Transverse colon (tissue), 4 donors: ENCODE data around the gene LSMEM2. TPM values are rescaled to one million over a fixed set of nuclear protein-coding genes. Genes with fewer than 3 reads are reported as not detected.

ENCODE experiments used
- DNase-seq: peaks from one replicate; pipeline ENCODE4 v3.0.0-alpha.2; 2019
- H3K27ac ChIP-seq, 4 donors: fragments of 200-600 bp; sonication (generic); 2 replicates each; pipeline ENCODE4 v1.5.1; 2016 to 2018; ENCODE audit warnings: inconsistent platforms in 4 of 4
- H3K27me3 ChIP-seq: fragments of 200-600 bp; sonication (generic); 2 replicates; pipeline ENCODE4 v1.5.1; 2017; ENCODE audit warnings: inconsistent platforms
- H3K36me3 ChIP-seq, 4 donors: fragments of 200-600 bp; sonication (generic); 2 replicates each; pipeline ENCODE4 v1.5.1; 2017 to 2019; ENCODE audit warnings: inconsistent platforms in 4 of 4
- H3K4me1 ChIP-seq, 4 donors: fragments of 200-600 bp; sonication (generic); 2 replicates each; pipeline ENCODE4 v1.5.1; 2017 to 2020; ENCODE audit warnings: inconsistent platforms in 4 of 4
- H3K4me3 ChIP-seq, 4 donors: fragments of 200-600 bp; sonication (generic); 1 replicate in 1 of 4; 2 replicates in 3 of 4; pipeline versions ENCODE4 v1.5.1 to v1.6.1; 2017 to 2019; ENCODE audit warnings: inconsistent platforms in 4 of 4
- H3K9me3 ChIP-seq, 2 donors: fragments of 200-600 bp; sonication (generic); 2 replicates each; pipeline ENCODE4 v1.5.1; 2017 to 2019; ENCODE audit warnings: inconsistent platforms in 2 of 2
- EP300 ChIP-seq: sonication (generic); formaldehyde crosslinking; IDR thresholded peaks from one replicate; pipeline ENCODE4 v1.6.1; 2017; ENCODE audit warnings: antibody characterized with exemption, low read depth
- POLR2A ChIP-seq: fragments of 450-650 bp; IDR thresholded peaks from one replicate; pipeline ENCODE4 v1.6.1; 2016; ENCODE audit warnings: antibody characterized with exemption, mild to moderate bottlenecking, moderate library complexity
- POLR2AphosphoS5 ChIP-seq, 3 donors: sonication (generic); formaldehyde crosslinking; IDR thresholded peaks; one replicate each; pipeline ENCODE4 v1.6.1; 2016; ENCODE audit warnings: antibody characterized with exemption in 3 of 3
- WGBS, 2 donors: methylation state at CpG; one replicate each; pipeline ENCODE4 v1.1.5; 2018; ENCODE audit warnings: low coverage in 1 of 2; 5-methylcytosine and 5-hydroxymethylcytosine counted together
- in situ Hi-C, 4 donors: fragments of 200-750 bp; cut with MboI; loops; one replicate each; pipeline versions ENCODE4 v1.15.0 to v1.15.1; 2017; ENCODE audit warnings: low sequenced_read_pairs in 3 of 4, low pct_ligation_motif_present in 1 of 4, low pct_unique_long_range_greater_than_20kb in 1 of 4
- intact Hi-C: fragments of 100-400 bp; cut with DNase I; formaldehyde crosslinking; loops from one replicate; pipeline ENCODE4 v1.15.1; 2023; ENCODE audit warnings: low total_unique reads
- total RNA-seq, 4 donors: library from RNA; depleted of rRNA; stranded (reverse); fragments of >200 nt; gene quantifications; one replicate each; pipeline ENCODE4 v1.1.0, GENCODE V29; 2016
- TF ChIP-seq, protein P1 (sequence below), 5 experiments: fragments of 200-600 bp in 3 of 5; fragments of 450-650 bp in 2 of 5; sonication (generic) in 3 of 5; IDR thresholded peaks; 1 replicate in 2 of 5; 2 replicates in 3 of 5; pipeline ENCODE4 v1.5.1; 2016 to 2017; ENCODE audit warnings: antibody characterized with exemption in 5 of 5, inconsistent platforms in 3 of 5, mild to moderate bottlenecking in 2 of 5, moderate library complexity in 1 of 5

The LSMEM2 gene
- total RNA-seq, 4 donors from 2014 or later: not detected

DNA sequence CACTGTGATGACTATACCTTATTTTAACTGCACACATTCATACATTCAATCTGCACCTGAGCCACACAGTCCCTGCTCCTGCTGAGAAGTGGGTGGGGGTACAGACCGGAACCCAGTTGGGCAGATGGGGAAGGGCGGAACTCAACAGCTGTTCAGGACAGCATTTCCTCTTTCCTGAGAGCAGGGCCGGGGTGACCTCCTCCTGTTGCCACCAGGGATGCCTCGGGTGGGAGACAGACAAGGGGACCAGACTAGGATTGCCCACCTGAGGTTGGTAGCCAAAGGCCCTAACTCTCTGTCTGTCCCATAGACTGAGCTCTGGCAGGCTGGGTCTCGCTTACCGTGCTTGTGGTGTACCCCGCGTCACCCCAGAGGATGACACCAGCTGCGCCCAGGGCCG is 39.7 kb downstream of the LSMEM2 start:
- TF ChIP-seq POLR2A (no peak), EP300 (no peak), POLR2AphosphoS5 (IDR thresholded peaks at IDR 0.05) (no peak)
- intact Hi-C loops (no loop called here), in situ Hi-C loops (no loop called here)
- DNase-seq: no peak
- Histone ChIP-seq H3K36me3 (no peaks in the 10 kb centered on the region), H3K9me3 (no peaks in the 10 kb centered on the region), H3K4me1 (peaks cover 35 to 60% (median 56%) of the 10 kb centered on the region in 4 donors), H3K27me3 (no peaks in the 10 kb centered on the region), H3K4me3 (peak overlapping the region in 1 of 4 donors; percentile 5), H3K27ac (peak overlapping the region; percentile 81 to 89 (median 85))
- WGBS, 2 donors: 89% methylated on average over 10 of the region's 10 CpGs; no CpG with 5 or more reads in 1 of the 2 donors

DNA sequence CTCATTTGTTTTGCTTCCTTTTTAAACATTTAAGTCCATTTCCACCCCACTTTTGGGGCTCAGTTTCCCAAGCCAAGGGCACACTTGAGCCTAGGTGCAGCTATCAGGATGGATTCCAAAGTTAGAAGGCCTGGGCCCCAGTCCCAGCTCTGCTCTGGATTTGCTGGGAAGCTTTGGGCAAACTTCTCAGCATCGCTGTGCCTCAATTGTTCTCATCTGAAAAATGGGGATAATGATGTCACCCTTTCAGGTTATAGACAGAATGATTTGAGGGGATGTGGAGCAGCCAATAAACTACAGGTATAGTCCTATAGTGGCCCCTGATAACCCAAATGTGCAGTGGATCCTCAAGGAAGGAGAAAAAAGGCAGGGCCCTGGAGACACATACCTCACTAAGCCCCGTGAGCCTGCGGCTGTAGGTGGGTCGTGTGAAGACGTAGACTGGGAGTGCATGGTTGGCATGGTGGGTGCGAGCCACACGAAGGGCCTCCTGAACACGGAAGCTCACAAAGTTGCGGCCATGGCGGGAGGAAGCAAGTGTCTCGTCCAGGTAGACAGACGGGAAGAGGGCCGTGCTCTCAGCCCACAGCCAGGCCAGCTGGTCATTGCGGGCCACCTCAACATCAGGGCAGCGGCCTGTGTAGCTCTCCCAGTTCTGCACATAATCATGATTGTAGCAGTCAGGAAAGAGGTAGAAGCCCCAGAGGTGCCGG is 40.5 kb downstream of the LSMEM2 start:
- intact Hi-C loops: no loop called here
- peak overlapping the region in 1 of 4 donors; percentile 5 for H3K4me3 ChIP-seq
- no peak for DNase-seq
- H3K36me3 ChIP-seq: no peaks in the 10 kb centered on the region
- in situ Hi-C loops: no loop called here
- H3K9me3 ChIP-seq: no peaks in the 10 kb centered on the region
- TF ChIP-seq POLR2AphosphoS5 (IDR thresholded peaks at IDR 0.05) (no peak), POLR2A (no peak), EP300 (no peak)
- TF ChIP-seq, protein P1, sequence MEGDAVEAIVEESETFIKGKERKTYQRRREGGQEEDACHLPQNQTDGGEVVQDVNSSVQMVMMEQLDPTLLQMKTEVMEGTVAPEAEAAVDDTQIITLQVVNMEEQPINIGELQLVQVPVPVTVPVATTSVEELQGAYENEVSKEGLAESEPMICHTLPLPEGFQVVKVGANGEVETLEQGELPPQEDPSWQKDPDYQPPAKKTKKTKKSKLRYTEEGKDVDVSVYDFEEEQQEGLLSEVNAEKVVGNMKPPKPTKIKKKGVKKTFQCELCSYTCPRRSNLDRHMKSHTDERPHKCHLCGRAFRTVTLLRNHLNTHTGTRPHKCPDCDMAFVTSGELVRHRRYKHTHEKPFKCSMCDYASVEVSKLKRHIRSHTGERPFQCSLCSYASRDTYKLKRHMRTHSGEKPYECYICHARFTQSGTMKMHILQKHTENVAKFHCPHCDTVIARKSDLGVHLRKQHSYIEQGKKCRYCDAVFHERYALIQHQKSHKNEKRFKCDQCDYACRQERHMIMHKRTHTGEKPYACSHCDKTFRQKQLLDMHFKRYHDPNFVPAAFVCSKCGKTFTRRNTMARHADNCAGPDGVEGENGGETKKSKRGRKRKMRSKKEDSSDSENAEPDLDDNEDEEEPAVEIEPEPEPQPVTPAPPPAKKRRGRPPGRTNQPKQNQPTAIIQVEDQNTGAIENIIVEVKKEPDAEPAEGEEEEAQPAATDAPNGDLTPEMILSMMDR (IDR thresholded peaks at IDR 0.05): no peak
- WGBS, 2 donors: 89 to 100% methylated on average over 1 to 16 of the region's 16 CpGs
- peaks cover 35 to 67% (median 58%) of the 10 kb centered on the region in 4 donors for H3K4me1 ChIP-seq
- H3K27me3 ChIP-seq: no peaks in the 10 kb centered on the region
- peak overlapping the region in 3 of 4 donors; percentile 84 to 89 (median 86) for H3K27ac ChIP-seq

DNA sequence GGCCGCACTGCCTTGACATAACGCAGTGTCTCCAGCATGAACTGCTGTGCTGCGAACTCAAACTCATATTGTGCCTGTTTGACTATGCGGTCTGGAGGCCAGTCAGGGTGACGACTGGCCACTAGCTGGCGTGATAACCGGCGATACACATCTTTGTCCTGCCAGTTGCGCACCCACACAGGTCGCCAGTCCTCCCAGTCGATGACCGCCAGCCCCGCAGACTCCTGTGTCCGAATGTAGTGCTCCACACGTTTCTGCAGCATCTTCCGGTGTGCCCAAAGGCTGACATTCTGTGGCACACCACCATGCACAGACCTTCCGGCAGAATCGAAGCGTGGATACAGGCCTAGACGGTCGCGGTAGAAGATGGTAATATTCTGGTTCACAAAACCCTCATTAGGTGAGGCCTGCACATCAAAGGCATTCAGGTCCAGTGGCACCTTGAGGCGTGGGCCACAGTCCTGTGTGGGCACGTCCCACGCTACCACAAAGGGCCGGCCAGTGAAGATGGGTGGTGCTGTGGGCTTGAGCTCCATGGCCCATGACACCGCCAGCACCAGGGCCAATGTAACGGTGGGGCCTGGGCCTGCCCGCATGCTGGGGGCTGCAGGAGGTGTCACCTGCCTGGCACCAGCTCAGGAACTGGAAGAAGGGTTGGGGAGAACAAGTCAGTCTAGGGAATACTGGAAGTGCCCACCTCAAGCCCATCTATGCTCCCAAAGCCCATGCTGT is 41.2 kb downstream of the LSMEM2 start:
- H3K36me3 ChIP-seq: no peaks in the 10 kb centered on the region
- in situ Hi-C loops: no loop called here
- no peaks in the 10 kb centered on the region for H3K27me3 ChIP-seq
- TF ChIP-seq, protein P1 (IDR thresholded peaks at IDR 0.05): no peak
- TF ChIP-seq POLR2A (no peak), POLR2AphosphoS5 (IDR thresholded peaks at IDR 0.05) (no peak), EP300 (no peak)
- peaks cover 35 to 69% (median 60%) of the 10 kb centered on the region in 4 donors for H3K4me1 ChIP-seq
- peak overlapping the region; percentile 67 to 76 (median 74) for H3K4me3 ChIP-seq
- intact Hi-C loops: no loop called here
- H3K9me3 ChIP-seq: no peaks in the 10 kb centered on the region
- no peak for DNase-seq
- H3K27ac ChIP-seq: peak overlapping the region; percentile 92 to 94 (median 92)
- WGBS, 2 donors: 89% methylated on average over 27 of the region's 29 CpGs; no CpG with 5 or more reads in 1 of the 2 donors

DNA sequence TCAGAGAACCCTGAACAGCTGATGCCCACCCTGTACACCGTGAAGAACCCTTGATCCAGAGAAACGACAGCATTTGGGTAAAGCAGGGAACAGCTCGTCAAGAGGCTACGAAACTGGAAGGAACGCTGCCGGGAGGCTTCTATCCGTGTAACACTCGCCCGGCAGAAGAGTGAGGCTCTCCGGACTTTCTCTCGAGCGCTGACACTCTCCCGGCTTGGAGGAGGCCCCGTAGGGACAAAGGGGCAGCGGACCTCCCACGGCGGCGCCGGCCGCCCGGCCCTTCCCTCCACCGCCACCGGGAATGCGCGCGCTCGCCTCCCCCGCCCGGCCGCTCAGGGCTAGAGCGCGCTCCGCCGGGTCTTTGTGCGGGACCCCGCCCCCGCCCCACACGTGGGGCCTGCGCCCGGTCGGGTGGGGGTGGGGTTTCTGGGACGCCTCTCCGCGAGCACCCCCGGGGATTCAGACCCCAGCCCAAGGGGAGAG is 42.0 kb downstream of the LSMEM2 start:
- H3K36me3 ChIP-seq: no peaks in the 10 kb centered on the region
- TF ChIP-seq EP300 (no peak), POLR2AphosphoS5 (IDR thresholded peaks at IDR 0.05) (peak in 1 of 3 donors; percentile 47), POLR2A (peak; percentile 72)
- TF ChIP-seq, protein P1 (IDR thresholded peaks at IDR 0.05): no peak
- H3K27me3 ChIP-seq: no peaks in the 10 kb centered on the region
- 1% methylated on average over 32 of the region's 45 CpGs; no CpG with 5 or more reads in 1 of the 2 donors for WGBS, 2 donors
- no peaks in the 10 kb centered on the region for H3K9me3 ChIP-seq
- DNase-seq: peak; percentile 82
- intact Hi-C loops (no loop called here), in situ Hi-C loops (no loop called here)
- peak overlapping the region; percentile 92 to 94 (median 92) for H3K27ac ChIP-seq
- H3K4me3 ChIP-seq: peak overlapping the region; percentile 67 to 76 (median 74)
- peaks cover 34 to 69% (median 60%) of the 10 kb centered on the region in 4 donors for H3K4me1 ChIP-seq
